Coronary artery (tissue), 2 donors: ENCODE data around the gene PLCG2.
A peak's percentile ranks its signal among the peaks of the same experiment; 100 is the strongest.

Experiments used
- DNase-seq: peaks from one replicate; pipeline ENCODE4 v3.0.0-alpha.2; 2017; ENCODE audit warnings: low spot score
- H3K27ac ChIP-seq, 2 donors: fragments of 200-600 bp; sonication (generic); one replicate each; pipeline ENCODE4 v1.5.1; 2016 to 2019
- H3K4me3 ChIP-seq: fragments of 200-600 bp; sonication (generic); 2 replicates; pipeline ENCODE4 v1.5.1; 2016; ENCODE audit warnings: mild to moderate bottlenecking, moderate library complexity
- TF ChIP-seq, protein P1 (sequence below): fragments of 200-600 bp; sonication (generic); IDR thresholded peaks from one replicate; pipeline ENCODE4 v1.5.1; 2019; ENCODE audit warnings: antibody characterized with exemption

PLCG2 gene

DNA sequence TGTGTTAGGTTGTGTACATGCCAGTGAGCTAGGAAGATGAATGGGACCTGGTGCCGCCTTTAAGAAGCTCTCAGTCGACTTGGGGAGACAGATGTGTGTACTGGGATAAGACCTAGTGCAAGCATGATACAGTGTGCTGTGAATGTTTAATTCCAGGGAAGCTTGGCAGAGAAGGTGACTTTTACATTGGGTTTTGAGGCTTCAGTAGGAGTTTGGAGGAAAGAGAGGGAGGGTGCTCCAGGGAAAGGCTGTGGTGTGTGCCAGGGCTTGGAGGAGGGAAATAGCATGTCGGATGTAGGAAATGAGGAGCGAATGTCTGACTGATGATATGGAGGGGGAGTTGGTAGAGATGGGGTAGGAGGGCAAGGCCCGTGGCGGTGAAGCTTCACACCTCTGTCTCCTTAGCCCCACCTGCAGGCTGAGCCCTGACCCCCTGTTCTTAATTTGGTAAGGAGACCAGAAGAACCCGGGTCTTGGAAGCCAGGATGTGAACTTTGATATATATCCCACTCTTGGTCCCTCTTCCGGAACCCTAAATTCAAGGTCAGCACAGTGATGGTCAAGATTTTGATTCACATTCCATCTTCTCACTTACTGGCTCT is 76.6 kb downstream of the PLCG2 start:
- Histone ChIP-seq H3K4me3 (no peak overlapping the region), H3K27ac (no peak overlapping the region)
- TF ChIP-seq, protein P1, sequence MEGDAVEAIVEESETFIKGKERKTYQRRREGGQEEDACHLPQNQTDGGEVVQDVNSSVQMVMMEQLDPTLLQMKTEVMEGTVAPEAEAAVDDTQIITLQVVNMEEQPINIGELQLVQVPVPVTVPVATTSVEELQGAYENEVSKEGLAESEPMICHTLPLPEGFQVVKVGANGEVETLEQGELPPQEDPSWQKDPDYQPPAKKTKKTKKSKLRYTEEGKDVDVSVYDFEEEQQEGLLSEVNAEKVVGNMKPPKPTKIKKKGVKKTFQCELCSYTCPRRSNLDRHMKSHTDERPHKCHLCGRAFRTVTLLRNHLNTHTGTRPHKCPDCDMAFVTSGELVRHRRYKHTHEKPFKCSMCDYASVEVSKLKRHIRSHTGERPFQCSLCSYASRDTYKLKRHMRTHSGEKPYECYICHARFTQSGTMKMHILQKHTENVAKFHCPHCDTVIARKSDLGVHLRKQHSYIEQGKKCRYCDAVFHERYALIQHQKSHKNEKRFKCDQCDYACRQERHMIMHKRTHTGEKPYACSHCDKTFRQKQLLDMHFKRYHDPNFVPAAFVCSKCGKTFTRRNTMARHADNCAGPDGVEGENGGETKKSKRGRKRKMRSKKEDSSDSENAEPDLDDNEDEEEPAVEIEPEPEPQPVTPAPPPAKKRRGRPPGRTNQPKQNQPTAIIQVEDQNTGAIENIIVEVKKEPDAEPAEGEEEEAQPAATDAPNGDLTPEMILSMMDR = no peak
- no peak for DNase-seq

DNA sequence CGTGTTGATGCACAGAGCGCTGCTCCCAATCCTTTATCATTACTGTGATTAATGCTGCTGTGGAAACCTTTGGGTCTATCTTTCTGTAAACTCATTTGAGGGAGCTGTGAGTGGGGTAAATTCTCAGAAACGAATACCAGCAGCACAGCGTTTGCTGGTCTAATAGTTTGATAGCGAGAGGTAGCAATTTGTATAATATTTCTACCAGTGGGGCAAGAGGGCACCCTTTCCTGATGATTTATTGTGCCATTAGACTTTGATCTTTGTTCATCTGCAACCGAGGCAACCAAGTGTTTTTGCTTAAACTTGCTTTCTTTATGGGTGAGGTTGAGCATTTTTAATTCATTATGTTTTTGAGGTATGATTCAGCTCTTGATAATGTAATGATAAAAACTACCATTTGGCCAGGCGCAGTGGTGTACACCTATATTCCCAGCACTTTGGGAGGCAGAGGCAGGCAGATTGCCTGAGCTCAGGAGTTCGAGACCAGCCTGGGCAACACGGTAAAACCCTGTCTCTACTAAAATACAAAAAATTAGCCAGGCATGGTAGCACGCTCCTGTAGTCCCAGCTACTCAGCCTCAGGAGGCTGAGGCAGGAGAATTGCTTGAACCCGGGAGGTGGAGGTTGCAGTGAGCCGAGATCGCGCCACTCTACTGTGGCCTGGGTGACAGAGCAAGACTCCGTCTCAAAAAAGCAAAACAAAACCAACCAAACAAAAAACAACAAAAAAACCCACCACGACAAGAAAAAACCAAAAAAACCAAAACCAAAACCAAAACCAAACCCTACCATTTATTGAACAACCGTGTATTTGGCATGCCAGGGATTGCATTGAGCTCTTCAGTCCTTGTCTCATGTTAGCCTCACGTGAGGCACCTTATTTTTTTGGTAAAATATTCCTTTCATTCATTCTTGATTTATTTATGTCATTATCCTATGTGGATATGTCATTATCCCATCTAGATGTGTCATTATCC is 81.5 kb downstream of the PLCG2 start:
- TF ChIP-seq, protein P1 = no peak
- no peak for DNase-seq
- no peak overlapping the region for H3K27ac ChIP-seq

DNA sequence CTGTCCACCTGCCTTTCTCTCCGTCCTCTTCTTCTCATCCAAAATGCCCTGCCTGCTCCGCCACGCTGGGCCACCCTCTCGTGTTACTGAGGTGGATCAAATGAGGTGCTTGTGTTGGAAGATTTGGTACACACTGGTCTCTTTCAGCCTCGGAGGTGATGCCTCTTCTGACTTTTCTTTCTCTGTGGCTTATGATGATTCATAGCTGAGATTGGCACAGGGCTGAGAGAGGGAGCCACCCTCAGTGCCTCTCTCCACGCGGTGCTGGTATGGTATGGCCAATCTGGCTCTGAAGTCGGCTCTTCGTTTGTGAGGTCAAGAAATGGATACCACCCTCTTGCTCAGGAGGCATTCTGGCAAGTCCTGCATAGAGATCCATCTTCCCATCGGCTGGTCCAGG is 82.4 kb downstream of the PLCG2 start:
- Histone ChIP-seq H3K4me3 (no peak overlapping the region), H3K27ac (peak overlapping the region in 1 of 2 donors; percentile 58)
- DNase-seq = no peak
- TF ChIP-seq, protein P1 = no peak

More for the DNA sequence above, 81.5 kb downstream of the PLCG2 start:
- no peak overlapping the region for H3K4me3 ChIP-seq

DNA sequence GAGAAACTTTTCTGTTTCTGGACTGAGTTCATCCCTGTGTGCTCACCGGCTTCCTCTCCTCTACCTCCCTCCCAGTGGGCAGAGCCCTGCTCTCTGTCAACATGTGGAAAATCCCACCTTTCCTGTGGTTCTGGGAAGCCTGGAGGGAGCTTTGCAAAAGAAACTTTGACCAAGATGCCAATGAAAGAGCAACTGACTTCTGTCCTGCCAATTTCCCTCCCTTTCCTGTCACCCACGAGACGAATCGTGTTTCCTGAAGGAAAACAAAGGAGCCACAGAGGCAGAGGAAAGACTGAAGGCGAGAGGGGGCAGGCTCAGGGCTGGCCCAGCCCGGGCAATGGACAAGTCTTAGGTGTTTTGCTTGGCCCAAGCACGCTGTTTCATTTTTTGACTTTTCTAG is 82.8 kb downstream of the PLCG2 start:
- TF ChIP-seq, protein P1 = no peak
- no peak for DNase-seq
- Histone ChIP-seq H3K27ac (peak overlapping the region in 1 of 2 donors; percentile 58), H3K4me3 (no peak overlapping the region)

DNA sequence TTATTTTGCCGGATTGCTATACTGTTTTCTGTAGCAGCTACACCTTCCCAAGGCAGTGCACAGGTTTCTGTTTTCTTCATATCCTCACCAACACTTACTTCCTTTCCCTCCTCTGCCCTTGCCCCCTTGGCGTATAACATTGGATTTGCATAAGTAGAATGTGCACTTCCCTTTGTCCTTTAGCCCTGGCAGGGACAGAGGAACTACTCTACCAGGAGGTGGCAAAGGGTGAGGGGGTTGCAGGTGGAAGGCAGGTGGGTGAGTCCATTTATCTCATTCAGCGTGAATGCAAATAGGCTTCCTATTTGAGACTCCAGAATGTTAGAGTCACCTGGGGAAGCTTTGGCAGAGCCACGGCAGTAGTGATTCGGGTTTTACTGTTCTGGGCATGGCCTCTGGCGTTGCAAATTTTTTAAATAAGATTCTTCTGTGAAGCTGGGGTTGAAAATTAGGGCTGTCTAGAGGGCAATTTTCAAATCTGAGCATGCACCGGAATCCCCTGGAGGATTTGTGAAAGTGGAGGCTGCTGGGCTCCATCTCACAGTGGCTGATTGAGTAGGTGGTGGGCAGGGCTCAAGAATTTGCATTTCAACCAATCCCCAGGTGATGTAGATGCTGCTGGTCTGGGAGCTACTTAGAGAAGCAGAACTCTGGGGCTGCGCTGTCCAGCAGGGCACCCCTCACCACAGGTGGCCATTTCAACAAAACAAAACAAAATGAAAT is 84.7 kb downstream of the PLCG2 start:
- no peak for DNase-seq
- TF ChIP-seq, protein P1 = no peak
- Histone ChIP-seq H3K4me3 (no peak overlapping the region), H3K27ac (no peak overlapping the region)

DNA sequence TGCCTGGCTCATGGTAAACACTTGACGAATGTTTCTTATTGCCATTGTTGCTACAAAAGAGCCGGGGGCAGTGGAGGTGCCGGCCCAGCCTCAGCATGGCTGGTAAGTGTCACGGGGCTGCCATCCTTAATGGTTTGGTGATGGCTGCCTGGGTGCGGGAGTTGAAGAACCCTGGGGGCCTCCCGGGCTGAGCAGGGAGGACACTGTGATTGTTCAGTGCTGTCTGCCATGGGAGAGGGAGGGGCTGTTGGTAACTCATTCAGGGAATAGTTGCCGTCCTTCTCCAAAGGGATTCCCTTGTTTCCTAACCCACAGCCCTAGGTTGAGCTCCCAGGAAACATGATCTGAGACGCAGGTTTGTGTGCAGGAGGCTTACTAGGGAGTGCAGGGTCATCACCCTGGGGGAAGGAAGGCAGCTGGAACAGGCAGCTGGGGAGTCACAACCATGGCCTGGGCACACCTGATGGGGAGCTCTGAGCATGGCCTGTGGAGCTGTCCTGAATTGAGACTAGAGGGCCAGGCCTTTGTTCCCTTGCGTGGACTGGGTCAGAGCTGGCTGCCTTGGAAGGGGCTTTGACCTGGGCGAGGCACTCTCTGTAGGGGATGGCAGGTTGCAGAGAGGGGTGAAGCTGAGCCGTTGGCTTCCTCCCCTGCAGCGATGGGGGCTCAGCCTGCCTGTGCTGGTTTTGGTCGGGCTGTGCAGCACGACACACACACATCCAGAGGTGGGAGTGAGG is 85.7 kb downstream of the PLCG2 start:
- Histone ChIP-seq H3K27ac (peak overlapping the region in 1 of 2 donors; percentile 16), H3K4me3 (no peak overlapping the region)
- TF ChIP-seq, protein P1 = no peak
- DNase-seq = no peak
